ENCODE measurements around the gene RFPL1. TPM values are rescaled to one million over a fixed set of nuclear protein-coding genes. Genes with fewer than 3 reads are reported as not detected.

RFPL1 gene
- total RNA-seq, 1 experiment from 2014 or later = not detected

DNA sequence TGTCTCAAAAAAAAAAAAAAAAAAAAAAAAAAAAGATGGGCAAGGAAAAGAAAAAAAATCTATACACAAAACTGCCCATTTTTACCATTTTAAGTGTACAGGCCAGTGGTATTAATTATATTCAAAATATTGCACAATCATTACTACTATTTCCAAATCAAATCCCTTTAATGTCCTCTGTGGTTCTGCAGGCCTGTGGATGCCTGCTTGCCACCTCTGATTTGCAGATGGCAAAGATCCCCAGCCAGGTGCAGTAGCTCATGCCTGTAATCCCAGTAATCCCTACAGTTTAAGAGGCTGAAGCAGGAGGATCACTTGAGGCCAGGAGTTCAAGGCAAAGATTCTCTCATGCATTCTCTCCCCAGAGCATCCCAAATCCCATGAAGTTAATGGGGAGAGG is 20.2 kb downstream of the RFPL1 start:
- Histone ChIP-seq H3K4me1 (ENCODE audit: low read length) (peaks cover 12% of the 10 kb centered on the region), H3K9me3 (ENCODE audit: low read length) (no peaks in the 10 kb centered on the region), H4K20me1 (ENCODE audit: insufficient read depth, low read depth, low read length) (0 out of 2 replicates have a peak, but pooled peaks cover under 1% of the 10 kb centered on the region), H3K27ac (ENCODE audit: low read length) (no peak overlapping the region), H3K36me3 (ENCODE audit: insufficient read depth, low read length) (no peaks in the 10 kb centered on the region), H3K9me2 (replicated peaks; ENCODE audit: insufficient read depth, low read length) (no peaks in the 10 kb centered on the region), H3K27me3 (ENCODE audit: low read length) (no peaks in the 10 kb centered on the region), H2AFZ (ENCODE audit: low read length) (no peak overlapping the region), H3K4me2 (ENCODE audit: low read depth, low read length, poor library complexity, severe bottlenecking) (no peak overlapping the region), H3K9ac (ENCODE audit: low read length) (no peak overlapping the region), H3K4me3 (ENCODE audit: low read length) (no peak overlapping the region), H3K79me2 (ENCODE audit: low read length) (no peaks in the 10 kb centered on the region)
- DNase-seq = no peak

DNA sequence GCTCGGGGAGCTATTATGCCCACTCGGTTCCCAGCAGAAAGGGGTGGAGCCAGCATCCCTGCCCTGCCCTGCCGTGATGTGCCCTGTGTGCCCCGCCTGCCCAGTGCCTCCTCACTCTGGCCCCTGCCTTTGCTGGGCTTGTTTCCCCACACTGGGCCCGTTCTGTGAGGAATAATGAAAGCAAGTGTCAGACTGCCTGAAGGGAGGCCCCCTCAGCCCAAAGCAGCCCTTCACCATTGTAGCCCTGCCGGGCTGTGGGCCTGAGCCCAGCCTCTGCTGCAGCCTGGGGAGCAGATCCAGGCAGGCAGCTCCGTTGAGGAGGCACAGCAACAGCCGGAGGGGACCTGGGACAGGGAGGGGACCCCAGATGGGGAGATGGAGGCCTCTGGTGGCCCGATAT is 21.4 kb downstream of the RFPL1 start:
- no peak for DNase-seq
- Histone ChIP-seq H3K9me2 (replicated peaks; ENCODE audit: insufficient read depth, low read length) (no peaks in the 10 kb centered on the region), H3K36me3 (ENCODE audit: insufficient read depth, low read length) (no peaks in the 10 kb centered on the region)

GRCh38 chr22:29461263-29461662 is 22.9 kb downstream of the RFPL1 start:
- H3K27ac ChIP-seq (ENCODE audit: low read length) = no peak overlapping the region
- H3K9ac ChIP-seq (ENCODE audit: low read length) = no peak overlapping the region
- peaks cover 12% of the 10 kb centered on the region for H3K4me1 ChIP-seq (ENCODE audit: low read length)
- H3K36me3 ChIP-seq (ENCODE audit: insufficient read depth, low read length) = no peaks in the 10 kb centered on the region
- no peaks in the 10 kb centered on the region for H3K79me2 ChIP-seq (ENCODE audit: low read length)
- no peaks in the 10 kb centered on the region for H3K9me2 ChIP-seq (replicated peaks; ENCODE audit: insufficient read depth, low read length)
- H2AFZ ChIP-seq (ENCODE audit: low read length) = no peak overlapping the region
- 0 out of 2 replicates have a peak, but pooled peaks cover 7% of the 10 kb centered on the region for H4K20me1 ChIP-seq (ENCODE audit: insufficient read depth, low read depth, low read length)
- H3K4me2 ChIP-seq (ENCODE audit: low read depth, low read length, poor library complexity, severe bottlenecking) = no peak overlapping the region
- H3K27me3 ChIP-seq (ENCODE audit: low read length) = no peaks in the 10 kb centered on the region
- H3K9me3 ChIP-seq (ENCODE audit: low read length) = no peaks in the 10 kb centered on the region
- no peak overlapping the region for H3K4me3 ChIP-seq (ENCODE audit: low read length)
- no peak for DNase-seq

More for the DNA sequence above, 21.4 kb downstream of the RFPL1 start:
- H4K20me1 ChIP-seq (ENCODE audit: insufficient read depth, low read depth, low read length) = 0 out of 2 replicates have a peak, but pooled peaks cover 4% of the 10 kb centered on the region
- no peak overlapping the region for H2AFZ ChIP-seq (ENCODE audit: low read length)
- no peaks in the 10 kb centered on the region for H3K27me3 ChIP-seq (ENCODE audit: low read length)
- no peaks in the 10 kb centered on the region for H3K9me3 ChIP-seq (ENCODE audit: low read length)
- H3K27ac ChIP-seq (ENCODE audit: low read length) = no peak overlapping the region
- H3K4me2 ChIP-seq (ENCODE audit: low read depth, low read length, poor library complexity, severe bottlenecking) = no peak overlapping the region
- no peak overlapping the region for H3K9ac ChIP-seq (ENCODE audit: low read length)
- no peak overlapping the region for H3K4me3 ChIP-seq (ENCODE audit: low read length)
- H3K79me2 ChIP-seq (ENCODE audit: low read length) = no peaks in the 10 kb centered on the region
- H3K4me1 ChIP-seq (ENCODE audit: low read length) = peaks cover 12% of the 10 kb centered on the region

GRCh38 chr22:29463629-29464028 is 25.2 kb downstream of the RFPL1 start:
- Histone ChIP-seq H3K79me2 (ENCODE audit: low read length) (no peaks in the 10 kb centered on the region), H3K4me2 (ENCODE audit: low read depth, low read length, poor library complexity, severe bottlenecking) (no peak overlapping the region), H3K27ac (ENCODE audit: low read length) (no peak overlapping the region), H3K36me3 (ENCODE audit: insufficient read depth, low read length) (no peaks in the 10 kb centered on the region), H3K4me1 (ENCODE audit: low read length) (peaks cover 4% of the 10 kb centered on the region), H3K4me3 (ENCODE audit: low read length) (no peak overlapping the region), H3K9ac (ENCODE audit: low read length) (no peak overlapping the region), H2AFZ (ENCODE audit: low read length) (no peak overlapping the region), H3K9me2 (replicated peaks; ENCODE audit: insufficient read depth, low read length) (no peaks in the 10 kb centered on the region), H3K9me3 (ENCODE audit: low read length) (no peaks in the 10 kb centered on the region), H4K20me1 (ENCODE audit: insufficient read depth, low read depth, low read length) (peaks cover 7% of the 10 kb centered on the region; the same call in 1 of the 2 replicates), H3K27me3 (ENCODE audit: low read length) (no peaks in the 10 kb centered on the region)
- no peak for DNase-seq

DNA sequence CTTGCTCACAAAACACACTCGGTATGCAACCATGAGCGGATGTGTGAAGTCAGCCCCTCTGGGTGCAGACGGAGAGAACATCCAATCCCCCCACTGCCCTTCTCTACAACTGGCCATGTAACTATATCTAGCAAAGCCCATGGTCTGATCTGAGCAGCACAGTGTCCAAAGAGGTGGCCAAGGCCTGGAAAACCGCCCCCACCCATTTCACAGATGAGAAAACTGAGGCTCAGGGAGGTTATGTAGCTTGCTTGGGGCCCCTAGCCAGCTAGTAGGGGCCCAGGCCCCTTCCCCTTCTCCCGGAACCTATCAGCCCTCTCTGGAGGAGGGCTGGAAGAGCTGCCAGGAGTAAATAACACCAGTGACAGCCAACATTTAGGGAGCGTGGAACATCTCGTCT is 26.2 kb downstream of the RFPL1 start:
- Histone ChIP-seq H3K27me3 (ENCODE audit: low read length) (no peaks in the 10 kb centered on the region), H3K4me1 (ENCODE audit: low read length) (no peaks in the 10 kb centered on the region)

DNA sequence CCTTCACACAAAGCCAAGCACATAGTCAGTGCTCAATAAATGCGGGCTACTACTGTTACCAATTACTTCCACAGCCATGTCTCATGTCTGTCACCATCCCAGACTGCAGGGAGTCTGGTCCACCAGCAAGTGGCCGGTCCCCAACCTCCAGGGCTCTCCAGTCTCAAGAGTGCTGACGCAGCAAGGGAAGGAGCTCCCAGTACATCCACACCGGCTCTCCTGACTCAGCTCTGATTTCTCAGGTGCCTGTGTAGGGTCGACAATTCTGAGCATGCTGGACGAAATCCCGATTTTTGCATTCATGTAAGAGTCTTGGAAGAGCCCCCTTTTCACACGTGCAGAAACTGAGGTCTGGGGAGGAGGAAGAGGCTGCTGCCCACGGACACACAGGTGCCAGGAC is 31.4 kb downstream of the RFPL1 start:
- Histone ChIP-seq H4K20me1 (ENCODE audit: insufficient read depth, low read depth, low read length) (peaks cover 9% of the 10 kb centered on the region; the same call in 1 of the 2 replicates), H3K36me3 (ENCODE audit: insufficient read depth, low read length) (no peaks in the 10 kb centered on the region), H2AFZ (ENCODE audit: low read length) (no peak overlapping the region), H3K27ac (ENCODE audit: low read length) (no peak overlapping the region), H3K4me3 (ENCODE audit: low read length) (no peak overlapping the region), H3K4me1 (ENCODE audit: low read length) (no peaks in the 10 kb centered on the region), H3K79me2 (ENCODE audit: low read length) (no peaks in the 10 kb centered on the region), H3K9ac (ENCODE audit: low read length) (no peak overlapping the region), H3K9me2 (replicated peaks; ENCODE audit: insufficient read depth, low read length) (no peaks in the 10 kb centered on the region), H3K27me3 (ENCODE audit: low read length) (no peaks in the 10 kb centered on the region), H3K9me3 (ENCODE audit: low read length) (no peaks in the 10 kb centered on the region), H3K4me2 (ENCODE audit: low read depth, low read length, poor library complexity, severe bottlenecking) (no peak overlapping the region)
- DNase-seq = no peak

More for the DNA sequence above, 26.2 kb downstream of the RFPL1 start:
- Histone ChIP-seq H3K79me2 (ENCODE audit: low read length) (no peaks in the 10 kb centered on the region), H3K9me2 (replicated peaks; ENCODE audit: insufficient read depth, low read length) (no peaks in the 10 kb centered on the region), H3K9me3 (ENCODE audit: low read length) (no peaks in the 10 kb centered on the region), H3K4me3 (ENCODE audit: low read length) (no peak overlapping the region), H3K36me3 (ENCODE audit: insufficient read depth, low read length) (no peaks in the 10 kb centered on the region), H2AFZ (ENCODE audit: low read length) (no peak overlapping the region), H3K27ac (ENCODE audit: low read length) (no peak overlapping the region), H3K9ac (ENCODE audit: low read length) (no peak overlapping the region), H3K4me2 (ENCODE audit: low read depth, low read length, poor library complexity, severe bottlenecking) (no peak overlapping the region), H4K20me1 (ENCODE audit: insufficient read depth, low read depth, low read length) (peaks cover 7% of the 10 kb centered on the region; the same call in 1 of the 2 replicates)
- DNase-seq = no peak

DNA sequence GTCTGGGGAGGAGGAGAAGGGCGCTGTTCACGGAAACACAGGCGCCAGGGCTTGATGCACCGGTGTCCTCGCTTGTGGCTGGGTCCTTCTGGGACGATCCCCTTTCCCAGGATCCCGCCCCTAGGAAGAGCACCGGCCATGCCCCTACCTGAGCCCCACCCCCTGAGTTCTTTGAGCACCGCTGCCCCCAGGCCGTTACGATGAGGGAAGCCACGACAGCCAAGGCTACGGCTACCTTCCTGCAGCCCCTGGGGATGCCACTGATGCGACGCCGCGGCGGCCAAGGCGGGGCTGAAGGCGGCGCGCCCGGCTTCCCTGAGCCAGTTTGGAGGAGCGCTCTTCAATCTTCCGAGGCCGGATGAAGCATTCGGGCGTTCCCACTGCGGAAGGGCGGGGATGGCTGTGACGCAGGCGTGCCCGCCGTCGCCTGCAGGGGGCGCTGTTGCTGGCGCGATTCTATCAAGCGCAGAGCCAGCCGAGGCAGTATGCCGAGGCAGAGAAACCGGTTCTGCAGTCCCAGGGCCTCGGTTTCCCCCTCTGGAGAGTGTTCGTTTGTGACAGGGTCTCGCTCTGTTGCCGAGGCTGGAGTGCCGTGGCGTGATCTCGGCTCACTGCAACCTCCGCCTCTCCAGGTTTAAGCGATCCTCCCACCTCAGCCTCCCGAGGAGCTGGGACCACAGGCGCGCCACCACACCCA is 31.9 kb downstream of the RFPL1 start:
- H3K9ac ChIP-seq (ENCODE audit: low read length) = no peak overlapping the region
- H3K4me3 ChIP-seq (ENCODE audit: low read length) = no peak overlapping the region
- no peak overlapping the region for H3K27ac ChIP-seq (ENCODE audit: low read length)
- peaks cover 2% of the 10 kb centered on the region for H3K4me1 ChIP-seq (ENCODE audit: low read length)
- H3K9me3 ChIP-seq (ENCODE audit: low read length) = no peaks in the 10 kb centered on the region
- H2AFZ ChIP-seq (ENCODE audit: low read length) = no peak overlapping the region
- peak; percentile 68 for DNase-seq
- H3K36me3 ChIP-seq (ENCODE audit: insufficient read depth, low read length) = no peaks in the 10 kb centered on the region
- H3K9me2 ChIP-seq (replicated peaks; ENCODE audit: insufficient read depth, low read length) = no peaks in the 10 kb centered on the region
- H3K4me2 ChIP-seq (ENCODE audit: low read depth, low read length, poor library complexity, severe bottlenecking) = no peak overlapping the region
- peaks cover 9% of the 10 kb centered on the region; the same call in 1 of the 2 replicates for H4K20me1 ChIP-seq (ENCODE audit: insufficient read depth, low read depth, low read length)
- H3K79me2 ChIP-seq (ENCODE audit: low read length) = no peaks in the 10 kb centered on the region
- H3K27me3 ChIP-seq (ENCODE audit: low read length) = no peaks in the 10 kb centered on the region

GRCh38 chr22:29473001-29473400 is 34.6 kb downstream of the RFPL1 start:
- H2AFZ ChIP-seq (ENCODE audit: low read length) = no peak overlapping the region
- no peaks in the 10 kb centered on the region for H3K36me3 ChIP-seq (ENCODE audit: insufficient read depth, low read length)
- no peaks in the 10 kb centered on the region for H3K79me2 ChIP-seq (ENCODE audit: low read length)
- no peak overlapping the region for H3K4me3 ChIP-seq (ENCODE audit: low read length)
- H3K27me3 ChIP-seq (ENCODE audit: low read length) = no peaks in the 10 kb centered on the region
- no peak overlapping the region for H3K27ac ChIP-seq (ENCODE audit: low read length)
- no peak overlapping the region for H3K9ac ChIP-seq (ENCODE audit: low read length)
- H3K9me3 ChIP-seq (ENCODE audit: low read length) = no peaks in the 10 kb centered on the region
- DNase-seq = no peak
- H3K4me2 ChIP-seq (ENCODE audit: low read depth, low read length, poor library complexity, severe bottlenecking) = no peak overlapping the region
- peaks cover 22% of the 10 kb centered on the region for H3K4me1 ChIP-seq (ENCODE audit: low read length)
- H4K20me1 ChIP-seq (ENCODE audit: insufficient read depth, low read depth, low read length) = peaks cover 23% of the 10 kb centered on the region; the same call in 1 of the 2 replicates
- no peaks in the 10 kb centered on the region for H3K9me2 ChIP-seq (replicated peaks; ENCODE audit: insufficient read depth, low read length)

Measured in Karpas-422 (cell line).